ENCODE data around the gene ARHGAP4.

DNA sequence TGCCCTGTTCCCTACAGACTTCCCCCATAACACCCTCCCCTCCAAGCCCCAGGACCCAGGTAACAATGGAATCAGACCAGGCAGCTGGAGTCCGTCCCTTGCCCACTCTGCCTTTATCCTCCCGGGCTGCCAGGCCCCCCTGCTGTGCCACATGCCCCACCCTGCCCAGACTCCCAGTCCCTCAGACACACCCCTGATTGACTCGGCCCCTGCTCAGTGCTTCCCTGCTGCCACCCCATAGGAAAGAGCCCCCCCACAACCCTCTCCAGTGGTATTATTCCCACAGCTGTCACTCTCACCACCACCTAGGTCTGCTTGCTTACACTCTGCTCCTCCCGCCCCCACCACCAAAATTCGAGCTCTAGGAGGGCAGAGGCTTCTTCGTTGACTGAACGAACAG is 13.5 kb upstream of the ARHGAP4 start:
- TF ChIP-seq, protein P1, sequence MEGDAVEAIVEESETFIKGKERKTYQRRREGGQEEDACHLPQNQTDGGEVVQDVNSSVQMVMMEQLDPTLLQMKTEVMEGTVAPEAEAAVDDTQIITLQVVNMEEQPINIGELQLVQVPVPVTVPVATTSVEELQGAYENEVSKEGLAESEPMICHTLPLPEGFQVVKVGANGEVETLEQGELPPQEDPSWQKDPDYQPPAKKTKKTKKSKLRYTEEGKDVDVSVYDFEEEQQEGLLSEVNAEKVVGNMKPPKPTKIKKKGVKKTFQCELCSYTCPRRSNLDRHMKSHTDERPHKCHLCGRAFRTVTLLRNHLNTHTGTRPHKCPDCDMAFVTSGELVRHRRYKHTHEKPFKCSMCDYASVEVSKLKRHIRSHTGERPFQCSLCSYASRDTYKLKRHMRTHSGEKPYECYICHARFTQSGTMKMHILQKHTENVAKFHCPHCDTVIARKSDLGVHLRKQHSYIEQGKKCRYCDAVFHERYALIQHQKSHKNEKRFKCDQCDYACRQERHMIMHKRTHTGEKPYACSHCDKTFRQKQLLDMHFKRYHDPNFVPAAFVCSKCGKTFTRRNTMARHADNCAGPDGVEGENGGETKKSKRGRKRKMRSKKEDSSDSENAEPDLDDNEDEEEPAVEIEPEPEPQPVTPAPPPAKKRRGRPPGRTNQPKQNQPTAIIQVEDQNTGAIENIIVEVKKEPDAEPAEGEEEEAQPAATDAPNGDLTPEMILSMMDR (IDR thresholded peaks at IDR 0.05; ENCODE audit: poor library complexity), result no peak
- TF ChIP-seq EZH2phosphoT487 (IDR thresholded peaks at IDR 0.05; ENCODE audit: low read depth, severe bottlenecking, unreplicated experiment), result no peak
